Neural progenitor cell (in vitro differentiated cells): ENCODE measurements around the gene NMNAT1.
"Not testable (repeated sequence)": the region's sequence is repeated elsewhere in the genome, so short reads cannot be mapped to it uniquely, and the experiment has no call there.

Experiments
- EZH2 ChIP-seq: fragments of 200-600 bp; sonication (generic); IDR thresholded peaks from 2 replicates; pipeline ENCODE4 v1.6.1; 2017; ENCODE audit warnings: antibody characterized with exemption, mild to moderate bottlenecking, moderate library complexity
- EZH2phosphoT487 ChIP-seq: fragments of 200-600 bp; sonication (generic); IDR thresholded peaks from 2 replicates; pipeline ENCODE4 v1.6.1; 2017; ENCODE audit warnings: antibody characterized with exemption
- TF ChIP-seq, protein P1 (sequence below): fragments of 200-600 bp; sonication (generic); IDR thresholded peaks from 2 replicates; pipeline ENCODE4 v1.5.1; 2017; ENCODE audit warnings: antibody characterized with exemption, mild to moderate bottlenecking

GRCh38 chr1:10021992-10022391 is 78.7 kb downstream of the NMNAT1 start:
- TF ChIP-seq, protein P1, sequence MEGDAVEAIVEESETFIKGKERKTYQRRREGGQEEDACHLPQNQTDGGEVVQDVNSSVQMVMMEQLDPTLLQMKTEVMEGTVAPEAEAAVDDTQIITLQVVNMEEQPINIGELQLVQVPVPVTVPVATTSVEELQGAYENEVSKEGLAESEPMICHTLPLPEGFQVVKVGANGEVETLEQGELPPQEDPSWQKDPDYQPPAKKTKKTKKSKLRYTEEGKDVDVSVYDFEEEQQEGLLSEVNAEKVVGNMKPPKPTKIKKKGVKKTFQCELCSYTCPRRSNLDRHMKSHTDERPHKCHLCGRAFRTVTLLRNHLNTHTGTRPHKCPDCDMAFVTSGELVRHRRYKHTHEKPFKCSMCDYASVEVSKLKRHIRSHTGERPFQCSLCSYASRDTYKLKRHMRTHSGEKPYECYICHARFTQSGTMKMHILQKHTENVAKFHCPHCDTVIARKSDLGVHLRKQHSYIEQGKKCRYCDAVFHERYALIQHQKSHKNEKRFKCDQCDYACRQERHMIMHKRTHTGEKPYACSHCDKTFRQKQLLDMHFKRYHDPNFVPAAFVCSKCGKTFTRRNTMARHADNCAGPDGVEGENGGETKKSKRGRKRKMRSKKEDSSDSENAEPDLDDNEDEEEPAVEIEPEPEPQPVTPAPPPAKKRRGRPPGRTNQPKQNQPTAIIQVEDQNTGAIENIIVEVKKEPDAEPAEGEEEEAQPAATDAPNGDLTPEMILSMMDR, result not testable (repeated sequence)
- not testable (repeated sequence) for TF ChIP-seq EZH2, EZH2phosphoT487
